ENCODE measurements around the gene SLC9C1.
"Not testable (repeated sequence)": the region's sequence is repeated elsewhere in the genome, so short reads cannot be mapped to it uniquely, and the experiment has no call there.

Gene SLC9C1

DNA sequence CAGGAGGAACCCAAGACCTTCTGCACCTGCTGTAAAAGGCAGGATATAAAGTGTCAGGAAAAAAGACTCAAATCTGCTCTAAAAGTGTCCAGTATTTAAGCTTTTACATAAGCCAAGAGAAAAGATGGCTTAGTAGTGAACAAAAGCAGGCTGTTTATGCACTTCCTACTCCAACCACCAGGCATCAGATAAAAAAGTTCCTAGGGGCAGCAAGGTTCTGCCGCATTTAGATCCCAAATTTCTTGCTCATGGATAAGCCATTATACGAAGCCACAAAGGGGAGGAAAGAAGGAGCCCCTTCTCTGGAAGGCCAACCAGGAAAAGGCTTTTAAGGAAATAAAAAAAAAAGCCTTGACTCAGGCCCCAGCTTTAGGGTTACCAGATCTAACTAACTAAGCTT, 10.6 kb upstream of the SLC9C1 start:
- no peak for DNase-seq

DNA sequence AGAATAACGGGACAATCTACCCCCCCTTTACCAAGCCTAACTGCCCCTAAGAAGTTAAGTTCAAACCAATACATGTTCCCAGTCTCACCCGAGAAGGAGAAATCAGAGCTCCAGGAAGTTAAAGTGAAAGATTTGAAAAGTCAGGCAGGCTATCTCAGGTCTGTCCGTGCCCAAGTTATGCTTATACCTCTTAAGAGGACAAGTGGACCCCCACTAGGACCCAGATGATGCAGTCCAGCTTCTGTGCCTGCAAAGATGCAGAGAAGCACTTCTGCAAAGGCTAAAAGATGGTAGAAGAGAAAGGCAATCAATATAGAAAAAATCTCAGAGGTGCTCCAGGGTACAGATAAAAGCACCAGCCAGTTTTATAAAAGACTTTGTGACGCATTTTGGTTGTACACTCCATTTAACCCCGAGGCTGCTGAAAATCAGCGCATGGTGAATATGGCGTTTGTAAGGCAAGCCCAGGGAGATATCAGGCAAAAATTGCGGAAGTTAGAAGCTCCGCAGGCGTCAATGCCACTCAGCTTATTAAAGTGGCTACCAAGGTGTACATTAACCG, 9.8 kb upstream of the SLC9C1 start:
- peak; percentile 27 for DNase-seq

DNA sequence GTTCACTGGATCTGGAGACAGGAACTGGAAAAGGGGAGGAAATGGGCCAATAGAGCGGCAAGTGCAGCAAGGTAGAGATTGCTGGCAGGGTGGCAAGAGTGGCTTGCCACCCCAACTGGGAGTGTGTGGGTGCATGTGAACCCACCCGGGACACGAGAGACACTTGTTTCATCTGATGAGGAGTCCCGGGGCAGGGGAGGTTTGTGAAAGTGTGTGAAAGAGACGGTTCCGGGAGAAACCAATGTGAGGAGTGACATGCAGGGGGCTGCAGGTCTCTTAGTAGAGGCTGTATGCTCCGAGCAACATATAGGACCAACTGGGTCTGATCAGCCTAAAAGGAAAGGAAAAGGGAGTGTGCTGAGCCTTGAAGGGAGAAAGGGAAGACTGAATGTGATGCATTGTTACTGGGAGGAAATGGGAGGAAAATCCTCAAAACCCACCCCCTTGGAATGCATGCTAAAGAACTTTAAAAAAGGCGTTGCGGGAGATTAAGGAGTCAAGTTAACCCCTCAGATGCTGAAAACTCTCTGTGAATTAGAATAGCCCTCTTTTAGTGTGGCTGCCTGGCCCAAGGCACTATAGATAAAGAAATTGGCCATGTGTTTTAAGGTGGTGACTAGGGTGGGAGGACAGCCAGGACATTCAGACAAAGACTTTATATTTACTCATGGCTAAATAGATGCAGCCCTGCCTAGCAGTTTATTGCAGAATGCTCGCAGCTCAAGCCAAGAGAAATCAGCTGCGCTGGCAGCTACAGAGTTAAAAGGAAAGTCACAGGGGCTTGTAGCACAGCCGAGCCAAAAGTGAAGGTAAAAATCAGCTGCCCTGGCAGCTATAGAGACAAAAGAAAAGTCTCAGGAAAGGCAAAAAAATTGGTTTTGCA, 9.1 kb upstream of the SLC9C1 start:
- DNase-seq: no peak

DNA sequence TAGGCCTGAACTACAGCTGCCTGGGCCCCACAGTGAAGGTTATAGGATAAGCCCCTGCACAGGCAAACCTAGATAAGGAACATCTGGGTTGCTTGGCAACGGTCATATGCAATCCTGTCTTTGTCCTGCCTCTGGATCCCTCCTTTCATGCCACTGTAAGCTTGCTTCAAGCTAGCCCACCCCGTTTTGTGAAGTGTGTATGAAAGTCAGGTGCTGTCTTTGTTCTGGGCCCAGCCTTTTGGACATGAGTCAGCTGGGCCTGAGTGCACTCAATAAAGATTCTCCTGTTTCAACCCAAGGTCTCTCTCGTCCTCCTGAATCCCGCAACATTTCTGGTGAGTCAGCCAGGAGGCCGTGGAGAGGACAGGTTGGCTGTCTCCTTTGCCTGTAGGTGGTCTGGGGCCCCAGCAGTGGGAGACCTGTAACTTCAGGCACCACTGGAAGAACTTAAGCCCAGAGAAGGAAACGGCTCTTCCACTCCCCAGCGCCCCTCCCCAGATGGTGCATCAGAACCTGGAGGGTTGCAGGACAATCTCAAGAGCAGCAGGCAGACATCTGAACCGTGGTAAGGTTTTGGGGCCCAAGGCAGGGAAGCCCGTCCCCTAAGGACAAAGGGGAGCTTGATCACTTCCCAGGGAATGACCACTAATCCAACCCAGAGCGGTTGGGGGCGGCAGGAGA, 8.3 kb upstream of the SLC9C1 start:
- DNase-seq: no peak

DNA sequence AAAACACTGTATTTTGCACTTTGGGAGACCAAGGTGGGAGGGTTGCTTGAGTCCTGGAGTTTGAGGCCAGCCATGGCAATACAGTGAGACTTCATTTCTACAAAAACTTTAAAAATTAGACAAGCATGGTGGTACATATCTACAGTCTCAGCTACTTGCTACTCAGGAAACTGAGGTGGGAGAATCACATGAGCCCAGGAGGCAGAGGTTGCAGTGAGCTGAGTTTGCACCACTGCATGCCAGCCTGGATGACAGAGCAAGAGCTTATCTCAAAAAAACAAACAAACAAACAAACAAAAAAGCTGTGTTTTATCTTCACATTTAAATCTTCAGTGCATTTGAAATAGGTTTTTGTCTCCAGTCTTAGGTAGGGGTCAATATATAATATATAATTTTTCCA, 4.8 kb upstream of the SLC9C1 start:
- DNase-seq: no peak

DNA sequence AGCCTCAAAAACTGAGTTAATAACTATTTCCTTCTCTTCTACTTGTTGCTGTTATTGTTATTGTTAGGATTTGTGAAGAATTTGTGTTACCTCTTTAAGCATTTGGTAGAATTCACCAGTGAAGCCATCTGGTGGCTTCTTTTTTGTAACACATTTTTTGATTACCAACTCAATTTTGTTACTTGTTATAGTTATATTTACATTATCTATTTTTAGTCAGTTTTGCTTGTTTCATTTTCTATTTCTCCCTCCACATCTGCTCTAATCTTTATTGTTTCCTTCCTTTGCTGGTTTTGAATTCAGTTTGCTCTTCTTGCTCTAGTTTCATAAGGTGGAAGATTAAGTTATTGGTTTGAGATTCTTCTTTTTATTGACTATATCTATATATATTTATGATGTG, 3.7 kb upstream of the SLC9C1 start:
- no peak for DNase-seq

DNA sequence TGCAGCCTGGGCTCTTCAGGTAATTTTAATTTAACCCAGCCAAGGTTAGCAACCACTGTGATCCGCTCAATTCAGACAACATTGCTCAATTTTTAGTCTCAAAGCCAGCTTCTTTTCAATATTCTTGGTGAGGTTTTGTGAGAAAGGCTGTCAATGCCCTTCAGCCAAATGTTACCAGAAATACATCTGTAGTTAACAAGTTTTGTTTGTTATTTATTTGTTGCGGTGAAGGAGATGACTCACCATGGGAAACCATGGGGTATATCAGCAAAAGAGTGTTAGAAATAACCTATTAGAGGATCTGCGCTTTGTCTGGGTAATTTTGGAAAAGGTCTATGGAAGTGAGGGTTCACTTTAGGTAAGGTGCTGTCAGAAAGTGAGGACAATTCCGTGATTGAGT, 5.0 kb downstream of the SLC9C1 start:
- DNase-seq: no peak

DNA sequence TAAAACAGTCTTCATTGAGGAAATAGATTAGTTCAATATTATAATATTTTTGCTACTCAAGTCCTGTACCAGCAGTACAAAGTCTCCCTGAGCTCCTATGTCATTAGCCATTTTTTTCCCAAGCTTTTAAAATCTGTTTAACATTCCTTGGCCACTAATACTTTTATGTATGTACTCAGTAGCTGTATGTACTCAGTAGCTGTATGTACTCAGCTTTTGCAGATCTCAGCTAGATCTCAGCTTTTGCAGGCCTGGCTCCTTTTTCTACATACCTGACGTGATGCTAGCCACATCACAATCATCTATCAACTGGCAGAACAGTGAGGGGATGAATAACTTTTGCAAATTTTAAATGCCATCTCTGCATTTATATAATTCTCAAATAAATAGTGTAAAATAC, 13.8 kb downstream of the SLC9C1 start:
- no peak for DNase-seq

DNA sequence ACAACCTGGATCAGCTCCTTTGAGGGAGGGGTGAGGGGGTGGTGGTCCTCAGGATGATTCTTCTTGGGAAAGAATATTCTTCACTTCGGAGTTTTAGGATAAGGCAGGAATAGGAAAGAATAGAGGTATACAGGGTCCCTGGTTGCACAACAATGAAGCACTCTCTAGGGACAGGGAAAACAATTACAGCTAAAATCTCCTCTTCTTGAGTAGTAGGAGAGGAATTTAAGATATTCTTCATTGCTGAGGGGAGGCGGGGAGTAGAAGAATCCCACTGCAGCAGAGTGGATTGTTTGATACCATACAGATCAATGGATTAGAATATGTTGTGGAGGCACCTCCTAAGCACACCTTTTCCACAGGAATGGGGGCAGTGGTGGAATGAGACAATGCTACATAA, 20.5 kb downstream of the SLC9C1 start:
- no peak for DNase-seq

DNA sequence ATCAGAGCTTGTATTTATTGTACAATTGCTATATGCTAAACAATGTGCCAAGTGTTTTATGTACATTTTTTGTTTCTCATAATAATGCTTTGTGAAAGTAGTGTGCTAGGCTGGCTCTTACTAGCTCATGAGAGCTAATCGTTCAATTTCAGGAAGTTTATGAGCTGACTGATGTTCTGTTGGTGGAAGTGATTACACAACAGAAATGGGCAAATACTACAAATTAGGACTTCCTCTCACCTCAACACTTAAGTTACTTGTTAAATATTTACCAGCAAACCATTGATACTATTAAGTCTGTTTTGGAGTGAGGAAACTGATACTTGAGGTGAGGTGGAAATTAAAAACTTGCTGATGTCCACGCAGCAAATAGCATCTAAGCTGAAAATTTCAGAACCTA, 32.3 kb downstream of the SLC9C1 start:
- DNase-seq: no peak

DNA sequence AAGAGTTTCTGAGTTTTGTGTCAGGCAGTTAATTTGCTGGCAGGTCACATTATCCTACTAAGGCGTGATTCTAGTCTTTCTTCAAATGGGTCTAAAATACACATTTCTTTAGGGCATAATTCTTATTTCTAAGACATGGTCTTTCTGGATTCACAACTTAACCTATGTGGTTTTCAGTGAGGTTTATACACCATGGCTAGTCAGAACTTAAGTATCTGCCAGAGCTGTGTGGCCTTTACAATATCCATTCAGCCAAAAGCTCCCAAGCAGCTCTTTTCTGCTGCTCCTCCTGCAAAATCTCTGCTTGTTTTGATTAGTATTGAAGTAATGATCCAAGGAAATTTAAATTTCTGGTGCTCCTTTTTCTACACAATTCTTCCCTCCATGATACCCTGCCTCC, 33.5 kb downstream of the SLC9C1 start:
- no peak for DNase-seq

DNA sequence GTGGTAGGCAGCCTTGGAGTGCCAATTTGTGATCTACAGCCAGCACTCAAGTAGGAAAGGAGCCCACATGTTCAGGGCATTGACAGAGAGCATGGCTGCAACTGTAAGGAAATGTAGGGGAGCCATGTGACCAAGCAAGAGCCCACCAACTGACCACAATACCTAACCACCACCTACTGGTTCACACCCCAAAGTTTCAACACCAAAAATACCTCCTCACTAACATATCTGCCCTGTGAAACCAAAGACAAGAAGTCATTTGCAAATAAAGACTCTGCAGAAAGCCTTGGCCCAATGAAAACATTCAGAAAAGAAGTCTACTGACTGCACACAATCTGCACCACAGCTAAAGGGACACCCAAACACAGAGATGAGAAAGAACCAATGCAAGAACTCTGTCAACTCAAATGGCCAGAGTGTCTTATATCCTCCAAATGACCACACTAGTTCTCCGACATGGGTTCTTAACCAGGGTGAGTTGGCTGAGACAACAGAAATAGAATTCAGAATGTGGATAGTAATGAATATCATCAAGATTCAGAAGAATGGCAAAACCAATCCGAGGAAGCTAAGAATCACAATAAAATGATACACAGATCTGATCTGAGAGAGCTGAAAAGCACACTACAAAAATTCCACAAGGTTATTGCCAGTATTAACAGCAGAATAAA, 40.6 kb downstream of the SLC9C1 start:
- DNase-seq: no peak

DNA sequence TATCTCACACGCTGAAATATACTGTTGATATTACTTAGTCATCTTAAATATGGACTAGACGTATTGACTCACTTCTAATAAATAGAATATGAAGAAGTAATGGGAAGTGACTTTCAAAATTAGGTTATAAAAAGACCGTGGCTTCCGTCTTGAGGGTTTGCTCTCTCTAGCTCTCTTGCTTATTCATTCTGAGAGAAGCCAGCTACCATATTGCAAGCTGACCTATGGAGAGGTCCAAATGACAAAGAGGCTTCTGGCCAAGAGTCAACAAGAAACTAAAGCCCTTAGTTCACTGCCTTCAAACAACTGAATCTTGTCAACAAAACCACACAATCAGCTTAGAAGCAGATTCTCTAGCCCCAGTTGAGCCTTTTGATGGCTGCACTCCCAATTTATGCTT, 46.1 kb downstream of the SLC9C1 start:
- no peak for DNase-seq

DNA sequence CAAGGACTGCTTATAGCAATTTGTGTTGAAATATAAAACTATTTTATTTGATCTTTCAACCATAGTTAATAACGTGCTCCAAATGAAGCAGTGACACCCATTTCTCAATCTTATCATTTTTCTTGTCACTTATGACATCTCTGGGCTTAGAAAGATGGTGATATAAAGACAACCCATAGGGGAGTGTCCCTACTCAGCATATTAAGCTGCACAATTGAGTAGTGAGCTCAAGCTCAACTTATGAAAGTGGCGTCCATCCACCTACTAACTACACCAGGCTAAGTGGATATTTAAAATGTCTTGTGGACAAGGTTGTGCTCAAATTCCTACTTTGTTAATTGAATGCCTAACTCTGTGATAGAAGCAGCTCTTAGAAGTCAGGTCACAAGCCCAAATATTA, 46.7 kb downstream of the SLC9C1 start:
- no peak for DNase-seq

DNA sequence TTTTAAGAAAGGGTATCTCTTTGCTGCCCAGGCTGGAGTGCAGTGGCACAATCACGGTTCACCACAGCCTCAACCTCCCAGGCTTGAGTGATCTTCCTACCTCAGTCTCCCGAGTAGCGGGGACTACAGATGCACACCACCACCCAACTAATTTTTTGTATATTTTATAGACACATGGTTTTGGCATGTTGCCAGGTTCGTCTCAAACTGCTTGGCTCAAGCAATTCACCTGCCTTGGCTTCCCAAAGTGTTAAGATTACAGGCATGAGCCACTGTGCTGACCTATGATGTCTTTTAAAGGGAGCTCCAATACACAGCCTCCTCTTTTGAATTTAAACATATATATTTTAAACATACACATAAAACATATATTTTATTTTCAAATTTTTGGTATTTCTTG, 60.9 kb downstream of the SLC9C1 start:
- DNase-seq: no peak

DNA sequence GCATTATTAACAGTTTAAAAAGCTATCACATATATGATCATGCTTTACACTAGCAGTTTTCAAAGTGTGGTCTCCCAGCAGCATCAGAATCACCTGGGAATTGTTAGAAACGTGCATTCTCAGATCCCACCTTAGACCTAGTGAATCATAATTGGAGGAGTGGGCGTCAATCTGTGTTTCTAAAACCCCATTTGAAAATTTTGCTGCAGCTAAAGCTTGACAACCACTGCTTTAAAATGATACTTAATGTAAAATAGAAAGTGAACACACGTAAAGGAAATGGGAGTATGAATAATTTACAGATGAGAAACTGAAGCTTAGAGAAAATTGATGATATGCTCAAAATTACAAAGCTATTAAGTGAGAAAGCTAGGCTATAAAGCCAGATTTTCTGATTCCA, 62.3 kb downstream of the SLC9C1 start:
- no peak for DNase-seq

DNA sequence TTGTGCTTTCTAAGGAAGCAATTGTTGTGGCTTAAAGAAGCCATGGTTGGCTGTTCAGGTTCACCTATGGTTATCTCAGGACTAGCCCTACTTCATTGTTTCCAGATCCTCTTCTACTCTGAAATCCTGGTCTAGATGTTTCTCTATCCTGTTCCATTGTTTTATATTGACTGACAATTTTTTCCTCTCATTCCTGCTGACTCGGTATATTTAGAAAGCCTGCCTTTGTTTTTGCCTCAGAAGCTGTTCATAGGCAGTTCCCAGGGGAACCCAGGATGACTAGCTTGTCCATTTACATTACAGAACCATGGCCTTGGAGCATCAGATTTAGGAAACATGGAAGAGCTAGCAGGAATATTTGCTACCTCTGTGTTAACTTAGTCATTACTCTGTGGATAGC, 64.0 kb downstream of the SLC9C1 start:
- no peak for DNase-seq

DNA sequence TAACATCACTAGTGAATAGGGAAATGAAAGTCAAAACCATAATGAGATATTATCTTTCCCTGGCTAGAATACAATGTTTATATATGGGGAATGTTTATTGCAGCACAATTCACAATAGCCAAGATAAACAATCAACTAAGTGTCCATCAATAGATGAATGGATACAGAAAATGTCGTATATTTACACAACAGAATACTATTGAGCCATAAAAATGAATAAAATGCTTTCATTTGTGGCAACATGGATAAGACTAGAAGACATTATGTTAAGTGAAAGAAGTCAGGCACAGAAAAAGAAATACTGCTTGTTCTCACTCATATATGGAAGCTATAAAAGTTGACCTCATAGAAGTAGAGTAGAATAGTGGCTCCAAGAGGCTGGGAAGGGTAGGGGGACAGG, 65.2 kb downstream of the SLC9C1 start:
- no peak for DNase-seq

DNA sequence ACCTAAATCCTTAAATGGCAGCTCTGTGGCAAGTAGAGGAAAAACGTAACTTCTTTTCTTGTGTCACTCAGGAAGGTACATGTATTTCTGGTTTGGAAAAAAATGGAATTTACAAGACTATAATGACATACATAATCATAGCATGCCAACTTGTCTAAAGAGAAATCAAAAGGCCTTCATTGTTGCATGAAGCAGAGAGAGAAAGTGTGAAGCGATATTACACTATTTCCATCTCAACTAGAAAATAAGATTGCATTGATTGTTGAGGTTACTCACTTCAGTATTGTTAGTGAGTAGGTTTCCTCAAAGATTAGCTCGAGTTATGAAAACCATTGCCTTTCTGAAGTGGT, 93.7 kb downstream of the SLC9C1 start:
- no peak for DNase-seq

DNA sequence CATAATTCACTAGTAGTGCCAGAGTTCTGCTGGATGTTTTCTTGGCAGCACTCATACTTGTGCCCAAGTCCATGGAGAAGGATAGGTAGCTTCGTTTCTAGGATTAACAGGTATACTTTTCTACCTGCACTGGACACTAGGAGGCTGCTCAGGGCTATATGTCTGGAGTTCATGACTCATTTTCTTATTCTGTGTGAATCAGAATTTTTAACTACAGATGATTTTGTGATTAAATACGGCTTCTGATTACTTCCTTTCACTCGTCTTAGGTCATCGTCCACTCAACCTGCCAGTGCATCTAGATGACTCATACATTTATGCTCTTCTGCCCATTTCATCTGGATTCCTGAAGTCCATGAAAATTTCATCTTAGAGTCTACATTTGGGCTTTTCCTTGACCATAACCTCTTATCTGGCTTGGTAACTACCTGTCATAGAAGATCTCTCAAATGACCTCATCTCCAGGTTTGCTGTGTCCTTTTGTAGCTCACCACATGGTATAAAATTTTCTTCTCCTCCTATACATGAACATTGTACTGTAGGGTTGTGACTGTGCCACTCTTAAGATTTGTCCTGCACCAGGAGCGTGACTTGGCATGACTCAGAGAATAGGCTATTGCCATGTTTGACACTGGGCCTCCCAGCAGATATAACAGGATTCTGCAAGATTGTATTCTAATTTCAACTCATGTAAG, 94.2 kb downstream of the SLC9C1 start:
- no peak for DNase-seq

DNA sequence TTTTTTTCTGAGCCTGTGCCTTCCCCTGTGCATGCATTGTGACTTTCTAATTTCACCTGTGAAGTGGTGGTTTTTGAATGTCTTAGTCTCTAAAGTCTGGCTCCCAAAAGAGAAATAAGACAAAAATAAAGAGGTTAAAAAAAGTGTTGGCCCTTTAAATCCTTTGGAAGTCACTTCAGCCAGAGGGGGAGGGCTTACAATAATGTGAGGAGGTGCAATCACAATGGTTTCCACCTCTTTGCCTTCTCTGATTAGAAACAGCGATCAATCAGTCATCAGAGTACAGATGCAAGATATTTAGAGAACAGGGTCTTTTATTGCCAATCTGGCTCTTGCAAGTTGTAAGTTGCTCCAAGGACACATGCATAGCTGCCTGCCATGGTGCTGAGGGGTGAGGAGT, 96.9 kb downstream of the SLC9C1 start:
- no peak for DNase-seq

DNA sequence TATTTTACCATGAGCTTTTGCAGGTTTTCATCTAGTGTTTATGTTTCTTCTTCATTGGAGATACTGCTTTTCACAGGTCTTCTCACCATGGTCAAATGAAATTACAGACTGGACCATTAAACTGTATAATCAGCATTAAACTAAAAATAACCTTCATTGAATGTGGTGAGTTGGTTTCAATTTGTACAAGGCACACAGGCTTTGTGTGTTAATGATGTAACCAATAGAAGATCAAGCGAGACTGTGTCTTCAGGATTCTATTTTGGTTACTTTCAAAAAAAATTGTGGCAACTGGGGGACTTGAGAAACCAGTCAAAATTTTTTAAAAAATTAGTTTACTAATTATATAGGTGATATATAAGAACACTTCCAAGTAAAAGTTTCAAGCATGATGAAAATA, 106.7 kb downstream of the SLC9C1 start:
- DNase-seq: no peak

DNA sequence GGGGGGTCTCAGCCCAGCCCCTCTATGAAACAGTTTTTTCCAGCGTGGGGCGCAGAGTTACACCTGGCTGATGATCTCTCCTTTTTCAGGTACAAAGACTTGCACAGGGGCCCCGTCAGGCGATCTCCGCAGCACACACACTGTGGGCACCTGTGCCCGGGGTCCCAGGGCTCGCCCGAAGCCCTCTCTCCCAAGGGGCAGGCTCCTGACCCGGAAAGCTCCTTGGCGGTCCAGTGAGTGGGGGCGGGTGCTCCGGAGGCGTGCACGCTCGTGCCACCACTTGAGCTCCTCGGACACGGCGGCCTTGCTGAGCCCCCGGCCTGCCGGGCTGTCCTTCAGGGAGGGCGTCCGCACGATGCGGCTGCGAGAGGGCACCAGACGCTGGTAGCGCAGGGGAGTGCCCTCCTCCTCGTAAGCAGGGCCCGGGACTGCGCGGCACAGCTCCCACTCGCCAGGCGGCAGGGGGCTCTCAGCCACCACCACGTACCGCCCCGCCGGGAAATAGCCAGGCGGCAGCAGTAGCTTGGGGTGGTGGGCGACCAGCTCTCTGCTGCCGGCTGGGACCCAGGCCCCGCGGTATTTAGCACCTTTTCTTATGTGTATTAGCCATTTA, 108.5 kb downstream of the SLC9C1 start:
- DNase-seq: not testable (repeated sequence)
